ENCODE measurements around the gene TNIP3. TPM values are rescaled to one million over a fixed set of nuclear protein-coding genes. Genes with fewer than 3 reads are reported as not detected.

Gene TNIP3
- total and polyA plus RNA-seq, 9 of the 15 experiments (the other 6 are each of a cell fraction or from before 2014, with no cell fraction given), result 0.14 TPM; not detected in 8

GRCh38 chr4:121150003-121150402 is 14.1 kb downstream of the TNIP3 start:
- Histone ChIP-seq H3K79me2 (ENCODE audit: control insufficient read depth, insufficient read depth, low read length) (no peaks in the 10 kb centered on the region), H3K36me3 (ENCODE audit: control insufficient read depth, insufficient read depth, low read length) (no peaks in the 10 kb centered on the region), H3K4me3 (no peak overlapping the region), H3K27ac (ENCODE audit: extremely low read depth, low read depth, low read length) (no peak overlapping the region), H3K27me3 (ENCODE audit: control insufficient read depth in 2 of 2, insufficient read depth in 2 of 2, low read length in 2 of 2) (no peaks in the 10 kb centered on the region), H2AFZ (ENCODE audit: low read depth, low read length) (no peak overlapping the region), H3K9me3 (replicated peaks; ENCODE audit: control insufficient read depth, insufficient read depth, low read depth, low read length) (no peaks in the 10 kb centered on the region), H3K9ac (ENCODE audit: insufficient read depth in 1 of 2, low read depth in 2 of 2, low read length in 2 of 2) (no peak overlapping the region), H3K4me1 (replicated peaks in 1 of 2; ENCODE audit: control insufficient read depth in 2 of 2, insufficient read depth in 2 of 2, low read length in 2 of 2) (no peaks in the 10 kb centered on the region), H3K9me1 (ENCODE audit: control insufficient read depth, insufficient read depth, low read length) (no peaks in the 10 kb centered on the region), H3K4me2 (ENCODE audit: insufficient read depth, low read length) (no peak overlapping the region), H4K20me1 (replicated peaks; ENCODE audit: control insufficient read depth, insufficient read depth, low read length) (no peaks in the 10 kb centered on the region)
- CTCF ChIA-PET (ENCODE audit: low intra/inter-chr PET ratio), result no interaction called here
- in situ Hi-C loops (cut with MboI) (no loop called here), intact Hi-C loops (cut with micrococcal nuclease) (no loop called here)
- no peak for ATAC-seq
- TF ChIP-seq ARID1B (IDR thresholded peaks at IDR 0.05), result no peak
- TF ChIP-seq RBM34 (IDR thresholded peaks at IDR 0.05; ENCODE audit: borderline replicate concordance, insufficient read depth, low read length), result no peak
- no peak for TF ChIP-seq STAT5B (CRISPR knock-in tag; IDR thresholded peaks at IDR 0.05)
- no peak for TF ChIP-seq GABPB1 (CRISPR knock-in tag; IDR thresholded peaks at IDR 0.05)
- no peak for TF ChIP-seq JUN (IDR thresholded peaks at IDR 0.05; ENCODE audit: borderline replicate concordance, low read depth, low read length)
- TF ChIP-seq JUN (CRISPR knock-in tag; IDR thresholded peaks at IDR 0.05; ENCODE audit: borderline replicate concordance), result no peak
- no peak for TF ChIP-seq ETV1 (tag; conservative IDR thresholded peaks at IDR 0.05; ENCODE audit: low read depth)
- TF ChIP-seq ETS1 (conservative IDR thresholded peaks at IDR 0.05; ENCODE audit: control insufficient read depth, low read depth, low read length), result no peak
- no peak for TF ChIP-seq NONO (IDR thresholded peaks at IDR 0.05; ENCODE audit: low read depth in 2 of 2, low read length in 1 of 2)
- DNase-seq (ENCODE audit: extremely low read depth in 1 of 4, low spot score in 3 of 4), result no peak
- 2% methylated on average over 4 of the region's 4 CpGs for WGBS (ENCODE audit: insufficient coverage, low coverage, missing lambda C conversion rate)
- BruUV-seq (replicated peaks), result no TSS peak
- FAIRE-seq, result no peak
- POLR2A ChIA-PET, result no interaction called here

All from K562 (cell line).